IPS DF 4.7 (cell line): ENCODE results near the gene MYO3B.

Source experiments
- DNase-seq: peaks from one replicate; pipeline ENCODE4 v3.0.0-alpha.2; 2013; ENCODE audit warnings: low spot score; ENCODE audit errors: extremely low read depth

The MYO3B gene

GRCh38 chr2:170162271-170162632 lies 15.7 kb upstream of the MYO3B start:
- DNase-seq = no peak

- DNase-seq = no peak
Measured at GRCh38 chr2:170163411-170164065, 14.4 kb upstream of the MYO3B start.

GRCh38 chr2:170165129-170165528 lies 12.8 kb upstream of the MYO3B start:
- DNase-seq = no peak

- DNase-seq = no peak
Measured at GRCh38 chr2:170166735-170167134, 11.2 kb upstream of the MYO3B start.

- DNase-seq = no peak
Measured at GRCh38 chr2:170170281-170171040, 7.5 kb upstream of the MYO3B start.

- no peak for DNase-seq
Measured at GRCh38 chr2:170176212-170176611, 1.7 kb upstream of the MYO3B start.

GRCh38 chr2:170180031-170180566 lies 2.2 kb downstream of the MYO3B start:
- no peak for DNase-seq

GRCh38 chr2:170181602-170182001 lies 3.7 kb downstream of the MYO3B start:
- DNase-seq = no peak

- no peak for DNase-seq
Measured at GRCh38 chr2:170185319-170185718, 7.4 kb downstream of the MYO3B start.

GRCh38 chr2:170189757-170190156 lies 11.8 kb downstream of the MYO3B start:
- no peak for DNase-seq

GRCh38 chr2:170190172-170190571 lies 12.2 kb downstream of the MYO3B start:
- no peak for DNase-seq

- no peak for DNase-seq
Measured at GRCh38 chr2:170191166-170191866, 13.4 kb downstream of the MYO3B start.

- DNase-seq = no peak
Measured at GRCh38 chr2:170196963-170197362, 19.0 kb downstream of the MYO3B start.

GRCh38 chr2:170201275-170201674 lies 23.3 kb downstream of the MYO3B start:
- no peak for DNase-seq

GRCh38 chr2:170201734-170202393 lies 23.9 kb downstream of the MYO3B start:
- no peak for DNase-seq

- no peak for DNase-seq
Measured at GRCh38 chr2:170202437-170202836, 24.5 kb downstream of the MYO3B start.

- no peak for DNase-seq
Measured at GRCh38 chr2:170204298-170204951, 26.5 kb downstream of the MYO3B start.

- DNase-seq = no peak
Measured at GRCh38 chr2:170206246-170206645, 28.3 kb downstream of the MYO3B start.

GRCh38 chr2:170206805-170207407 lies 29.0 kb downstream of the MYO3B start:
- no peak for DNase-seq

- no peak for DNase-seq
Measured at GRCh38 chr2:170207901-170208300, 30.0 kb downstream of the MYO3B start.

GRCh38 chr2:170208967-170209366 lies 31.0 kb downstream of the MYO3B start:
- no peak for DNase-seq
